Stimulated activated CD4-positive, alpha-beta T cell treated with anti-CD3 and anti-CD28 coated beads, Interleukin-2, amount 100 ng/mL, for 4 hours (primary cell): ENCODE data around the gene ANAPC1.
A peak's percentile ranks its signal among the peaks of the same experiment; 100 is the strongest.
"Not testable (repeated sequence)": the region's sequence is repeated elsewhere in the genome, so short reads cannot be mapped to it uniquely, and the experiment has no call there.

Experiments used
- DNase-seq: peaks from one replicate; pipeline ENCODE4 v3.0.0-alpha.2; 2020; ENCODE audit warnings: low read depth

ANAPC1 gene

GRCh38 chr2:111883661-111884591 lies at the start of gene ANAPC1:
Gene ANAPC1, minus strand, starts transcription at chr2:111884193. Its CDS starts 3,368 bp downstream, at chr2:111880825.
- DNase-seq: peak; percentile 81

GRCh38 chr2:111932841-111933291 lies 48.9 kb upstream of the ANAPC1 start:
- no peak for DNase-seq

DNA sequence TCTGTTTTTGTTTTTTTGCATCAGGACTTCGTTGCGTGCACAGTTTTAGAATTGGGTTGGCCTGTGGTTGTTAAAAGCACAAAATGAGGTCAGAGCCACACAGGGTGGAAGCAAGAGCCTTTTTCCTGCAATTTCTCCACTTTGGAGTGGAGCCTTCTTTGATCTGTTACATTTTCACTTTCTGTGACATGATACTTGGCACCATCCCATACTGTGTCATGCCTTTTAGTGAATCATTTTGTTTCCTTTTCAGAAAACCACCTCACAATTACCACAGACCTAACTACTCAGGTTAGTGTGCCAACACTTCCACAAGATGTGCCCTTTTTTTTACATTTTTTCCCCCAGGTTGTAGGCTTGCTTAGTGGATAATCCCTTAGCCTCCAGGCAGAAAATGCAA lies 46.9 kb upstream of the ANAPC1 start:
- DNase-seq: no peak

DNA sequence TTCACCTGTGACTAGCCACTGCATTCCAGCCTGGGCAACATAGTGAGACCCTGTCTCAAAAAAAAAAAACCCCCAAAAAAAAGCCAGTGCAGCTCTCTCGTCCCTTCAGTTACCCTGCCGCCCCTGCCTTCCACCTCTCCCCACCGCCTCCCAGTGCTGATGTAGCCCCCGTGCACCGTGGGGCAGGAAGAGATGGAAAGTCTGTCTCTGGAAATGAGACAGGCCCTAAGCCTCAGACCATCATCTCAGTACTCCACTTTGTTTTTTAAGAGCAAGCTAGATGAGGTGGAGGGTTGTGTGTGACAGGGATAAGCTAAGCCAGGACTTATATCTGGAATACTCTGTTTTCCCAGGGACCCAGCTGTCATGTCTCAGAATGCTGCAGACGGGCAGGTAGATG lies 46.4 kb upstream of the ANAPC1 start:
- no peak for DNase-seq

- DNase-seq: no peak
Observed at GRCh38 chr2:111927723-111928122, 43.7 kb upstream of the ANAPC1 start.

DNA sequence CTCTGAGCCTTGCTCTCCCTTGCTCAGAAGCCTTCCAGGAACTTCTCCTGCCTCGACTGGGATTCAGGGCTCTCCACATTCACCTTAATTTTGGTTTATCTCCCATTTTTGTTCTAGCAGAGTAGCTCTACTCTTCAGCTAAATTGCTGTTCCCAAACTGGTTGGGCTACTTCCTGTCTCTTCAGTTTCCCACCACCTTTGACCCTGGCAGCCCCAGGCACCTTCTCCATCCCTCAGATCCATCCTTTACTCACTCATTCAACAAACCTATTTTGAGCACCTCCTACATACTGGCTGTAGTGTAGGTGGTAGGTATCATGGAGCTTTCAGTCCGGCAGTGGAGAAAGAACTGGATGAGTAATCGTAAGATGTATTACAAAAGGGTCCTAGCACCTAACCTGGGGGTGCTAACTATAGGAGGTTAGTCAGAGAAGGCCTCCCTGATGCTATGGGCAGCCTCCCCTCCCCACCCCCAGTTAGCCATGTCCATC lies 40.7 kb upstream of the ANAPC1 start:
- no peak for DNase-seq

GRCh38 chr2:111923276-111923804 lies 39.3 kb upstream of the ANAPC1 start:
- DNase-seq: no peak

- DNase-seq: no peak
Observed at GRCh38 chr2:111919794-111920608, 36.0 kb upstream of the ANAPC1 start.

DNA sequence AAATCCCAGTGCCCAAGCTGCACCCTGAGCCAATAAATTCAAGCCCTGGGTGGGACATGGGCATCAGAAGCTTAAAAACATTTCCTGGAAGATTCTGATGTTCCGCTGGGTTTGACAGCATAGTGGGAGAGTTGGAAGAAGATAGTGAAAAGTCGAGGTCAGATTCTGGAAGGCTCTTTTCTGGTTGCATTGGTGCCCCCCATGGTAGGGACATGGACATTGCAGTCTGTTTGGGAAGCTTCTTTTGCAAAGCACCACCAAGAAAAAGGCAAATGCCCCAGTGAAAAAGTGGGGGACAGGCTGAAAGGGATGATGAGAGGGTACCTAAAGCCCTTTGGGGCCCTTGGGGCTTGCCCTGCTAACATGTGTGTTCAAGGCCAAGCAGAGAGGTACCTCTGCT lies 35.4 kb upstream of the ANAPC1 start:
- no peak for DNase-seq

DNA sequence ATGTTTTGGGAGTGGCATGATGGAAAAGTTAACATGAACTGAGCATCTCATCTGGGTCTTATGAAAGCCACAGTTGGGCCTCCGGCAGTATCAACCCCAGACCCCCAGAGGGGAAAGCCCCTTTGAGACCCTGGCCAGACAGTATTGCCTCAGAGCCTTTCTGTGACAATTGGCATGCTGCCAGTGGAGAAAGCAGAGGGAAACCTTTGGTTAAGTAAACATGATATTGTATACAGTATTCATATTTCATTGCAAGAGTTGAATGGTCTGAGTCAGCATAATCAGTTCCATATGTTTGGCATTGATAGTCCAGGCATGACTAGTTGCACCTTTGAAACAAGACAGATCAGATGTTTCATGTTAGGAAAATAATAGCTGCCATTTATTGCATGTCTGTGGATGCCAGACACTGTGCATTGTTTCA lies 34.4 kb upstream of the ANAPC1 start:
- DNase-seq: no peak

- DNase-seq: no peak
Observed at GRCh38 chr2:111917106-111917505, 33.1 kb upstream of the ANAPC1 start.

- DNase-seq: no peak
Observed at GRCh38 chr2:111912547-111912946, 28.6 kb upstream of the ANAPC1 start.

GRCh38 chr2:111911295-111911977 lies 27.4 kb upstream of the ANAPC1 start:
- not testable (repeated sequence) for DNase-seq

DNA sequence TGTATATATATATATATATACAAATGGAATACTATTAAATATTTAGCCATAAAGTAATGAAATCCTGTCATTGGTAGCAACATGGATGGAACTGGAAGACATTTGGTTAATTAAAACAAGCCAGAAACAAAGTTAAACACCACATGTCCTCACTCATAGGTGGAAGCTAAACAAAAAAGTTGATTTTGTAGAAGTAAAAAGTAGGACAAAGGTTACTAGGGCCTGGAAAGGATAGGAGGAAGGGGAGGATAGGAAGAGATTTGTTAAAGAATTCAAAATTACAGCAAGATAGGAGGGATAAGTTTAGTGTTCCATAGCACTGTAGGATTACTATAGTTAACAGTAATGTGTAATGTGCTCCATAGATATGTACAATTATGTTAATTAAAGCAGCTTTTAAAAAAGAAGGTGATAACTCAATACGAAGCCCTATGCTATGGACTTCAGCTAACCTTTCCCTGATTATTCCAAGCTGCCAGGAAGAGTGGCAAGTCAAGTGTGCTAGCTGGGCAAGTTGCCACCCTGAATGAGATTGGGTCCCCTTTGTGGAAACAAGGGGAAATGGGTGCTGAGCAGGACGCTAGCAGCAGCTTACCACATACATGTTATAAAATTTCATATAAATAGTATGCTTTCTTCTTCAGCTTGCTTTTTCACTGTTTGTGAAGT lies 26.8 kb upstream of the ANAPC1 start:
- no peak for DNase-seq

GRCh38 chr2:111909997-111910396 lies 26.0 kb upstream of the ANAPC1 start:
- DNase-seq: not testable (repeated sequence)

GRCh38 chr2:111909079-111909478 lies 25.1 kb upstream of the ANAPC1 start:
- DNase-seq: no peak

- DNase-seq: no peak
Observed at GRCh38 chr2:111908578-111908977, 24.6 kb upstream of the ANAPC1 start.

DNA sequence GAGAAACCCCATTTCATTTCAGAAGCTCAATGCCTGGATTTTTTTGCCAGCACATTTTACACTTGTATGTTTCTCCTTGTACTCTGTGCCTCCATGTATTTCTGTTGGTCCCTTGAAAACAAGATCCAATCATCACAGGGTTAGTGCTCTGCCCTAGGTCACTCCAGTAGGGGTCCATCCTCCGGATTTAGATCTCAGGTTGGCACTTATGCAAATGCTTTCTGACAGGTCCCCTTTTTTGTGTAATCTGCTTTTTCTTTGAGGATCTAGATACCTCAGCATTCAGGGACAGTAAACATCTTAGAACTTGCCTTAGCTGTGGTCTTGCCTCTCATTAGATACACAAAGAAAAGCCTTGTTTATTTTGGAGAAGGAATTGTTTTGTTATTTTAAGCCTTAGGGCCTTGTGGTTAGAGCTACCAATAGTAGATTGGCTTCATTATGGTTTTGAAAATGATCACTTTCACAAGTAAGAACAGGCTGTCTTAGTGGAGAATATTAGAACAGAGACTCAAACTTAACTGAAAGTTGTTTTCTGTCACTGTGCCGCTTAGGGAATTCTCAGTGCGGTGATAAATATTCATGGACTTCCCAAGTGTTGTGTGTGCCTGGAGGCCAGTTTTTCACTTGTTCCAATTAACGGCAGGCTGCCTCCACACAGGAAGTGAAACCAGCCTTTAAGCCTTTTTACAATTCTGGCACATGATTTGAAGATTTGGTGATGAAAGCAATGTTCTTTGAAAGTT lies 22.2 kb upstream of the ANAPC1 start:
- no peak for DNase-seq

- not testable (repeated sequence) for DNase-seq
Observed at GRCh38 chr2:111905475-111905869, 21.5 kb upstream of the ANAPC1 start.

GRCh38 chr2:111904726-111905474 lies 20.9 kb upstream of the ANAPC1 start:
- DNase-seq: no peak
